Trophoblast cell (in vitro differentiated cells and primary cell): ENCODE results near the gene PIK3AP1.

Experiments used
- DNase-seq, 2 donors: peaks; one replicate each; pipeline ENCODE4 v3.0.0-alpha.2; 2016
- H2AFZ ChIP-seq: 2 replicates; pipeline ENCODE4 v1.6.1; 2013; ENCODE audit warnings: low read length, moderate library complexity, mild to moderate bottlenecking; ENCODE audit not compliant: insufficient read depth, poor library complexity
- H2AK5ac ChIP-seq: 2 replicates; pipeline ENCODE4 v1.6.1; 2013; ENCODE audit warnings: mild to moderate bottlenecking, low read length
- H2BK120ac ChIP-seq: 2 replicates; pipeline ENCODE4 v1.6.1; 2013; ENCODE audit warnings: low read length, mild to moderate bottlenecking, moderate library complexity; ENCODE audit not compliant: insufficient read depth, poor library complexity
- H2BK12ac ChIP-seq: 2 replicates; pipeline ENCODE4 v1.6.1; 2013; ENCODE audit warnings: mild to moderate bottlenecking, low read length, moderate library complexity
- H2BK5ac ChIP-seq: 2 replicates; pipeline ENCODE4 v1.6.1; 2013; ENCODE audit warnings: low read length, low read depth, moderate library complexity, mild to moderate bottlenecking; ENCODE audit not compliant: poor library complexity
- H3K14ac ChIP-seq: 2 replicates; pipeline ENCODE4 v1.6.1; 2013; ENCODE audit warnings: mild to moderate bottlenecking, low read length
- H3K18ac ChIP-seq: 2 replicates; pipeline ENCODE4 v1.6.1; 2013; ENCODE audit warnings: mild to moderate bottlenecking, low read length
- H3K23ac ChIP-seq: 2 replicates; pipeline ENCODE4 v1.6.1; 2013; ENCODE audit warnings: low read length
- H3K27ac ChIP-seq: 2 replicates; pipeline ENCODE4 v1.5.1; 2013; ENCODE audit warnings: low read depth, mild to moderate bottlenecking, inconsistent platforms, low read length, moderate library complexity
- H3K27me3 ChIP-seq: 2 replicates; pipeline ENCODE4 v1.6.1; 2013; ENCODE audit warnings: inconsistent platforms, mild to moderate bottlenecking, low read length, moderate library complexity; ENCODE audit not compliant: insufficient read depth
- H3K36me3 ChIP-seq, 2 experiments: 1 replicate in 1 of 2; 2 replicates in 1 of 2; pipeline ENCODE4 v1.6.1; 2013; ENCODE audit warnings: low read length in 2 of 2, mild to moderate bottlenecking in 2 of 2, moderate library complexity in 1 of 2; ENCODE audit not compliant: insufficient read depth in 2 of 2, control insufficient read depth in 1 of 2
- H3K4ac ChIP-seq: 2 replicates; pipeline ENCODE4 v1.6.1; 2013; ENCODE audit warnings: low read depth, mild to moderate bottlenecking, low read length, moderate library complexity
- H3K4me1 ChIP-seq, 2 experiments: 1 replicate in 1 of 2; 2 replicates in 1 of 2; pipeline ENCODE4 v1.6.1; 2013; ENCODE audit warnings: low read length in 2 of 2, mild to moderate bottlenecking in 2 of 2, moderate library complexity in 1 of 2; ENCODE audit not compliant: insufficient read depth in 2 of 2, control insufficient read depth in 1 of 2
- H3K4me2 ChIP-seq: 2 replicates; pipeline ENCODE4 v1.6.1; 2013; ENCODE audit warnings: inconsistent platforms, mild to moderate bottlenecking, low read length, moderate library complexity
- H3K4me3 ChIP-seq: 2 replicates; pipeline ENCODE4 v1.5.1; 2013; ENCODE audit warnings: mild to moderate bottlenecking, low read depth, low read length, inconsistent platforms
- H3K79me1 ChIP-seq: one replicate; pipeline ENCODE4 v1.6.1; 2013; ENCODE audit warnings: low read length
- H3K79me2 ChIP-seq: 2 replicates; pipeline ENCODE4 v1.6.1; 2013; ENCODE audit warnings: low read length, mild to moderate bottlenecking; ENCODE audit not compliant: control insufficient read depth, insufficient read depth, poor library complexity
- H3K9ac ChIP-seq: 2 replicates; pipeline ENCODE4 v1.6.1; 2013; ENCODE audit warnings: mild to moderate bottlenecking, low read length
- H3K9me3 ChIP-seq: 2 replicates; pipeline ENCODE4 v1.6.1; 2013; ENCODE audit warnings: low read depth, mild to moderate bottlenecking, control low read depth, inconsistent platforms, low read length; ENCODE audit not compliant: insufficient read depth
- H4K12ac ChIP-seq: 2 replicates; pipeline ENCODE4 v1.6.1; 2013; ENCODE audit warnings: low read depth, mild to moderate bottlenecking, low read length, moderate library complexity
- H4K8ac ChIP-seq: 2 replicates; pipeline ENCODE4 v1.6.1; 2013; ENCODE audit warnings: low read depth, mild to moderate bottlenecking, low read length, moderate library complexity
- H4K91ac ChIP-seq: one replicate; pipeline ENCODE4 v1.6.1; 2013; ENCODE audit warnings: low read depth, mild to moderate bottlenecking, low read length, moderate library complexity
- WGBS: extraction: QIAGEN DNeasy Blood & Tissue Kit; methylation state at CpG from one replicate; pipeline ENCODE4 v1.1.7; 2013; ENCODE audit warnings: missing lambda C conversion rate; ENCODE audit not compliant: insufficient read length, insufficient coverage; ENCODE audit errors: extremely low coverage; 5-methylcytosine and 5-hydroxymethylcytosine counted together

The PIK3AP1 gene

DNA sequence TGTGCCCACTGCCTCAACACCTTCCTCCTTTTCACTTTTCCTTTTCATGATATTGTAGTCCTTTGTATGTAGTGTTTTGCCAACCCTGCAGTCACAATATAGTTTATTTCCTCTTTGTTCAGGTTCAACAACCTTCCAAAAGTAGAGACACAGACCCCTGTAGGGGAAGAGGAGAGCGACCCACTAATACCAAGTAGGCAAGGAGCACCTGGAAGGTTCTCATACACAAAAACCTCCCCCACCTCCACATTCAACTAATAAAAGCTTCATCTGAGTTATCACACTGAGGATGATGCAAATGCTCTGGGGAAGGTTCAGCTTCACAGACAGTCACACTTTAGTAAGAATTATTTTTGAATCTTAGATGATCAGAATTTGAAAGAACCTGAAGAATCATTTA is 41.6 kb downstream of the PIK3AP1 start:
- H3K23ac ChIP-seq, result no peak overlapping the region
- no CpG with 5 or more reads among the region's 1 CpG for WGBS
- no peaks in the 10 kb centered on the region for H3K79me1 ChIP-seq
- no peaks in the 10 kb centered on the region for H3K27me3 ChIP-seq
- no peaks in the 10 kb centered on the region for H3K9me3 ChIP-seq
- H2BK12ac ChIP-seq, result no peak overlapping the region
- H3K9ac ChIP-seq, result no peak overlapping the region
- no peak overlapping the region for H3K4me3 ChIP-seq
- H3K18ac ChIP-seq, result no peak overlapping the region
- no peak overlapping the region for H3K4ac ChIP-seq
- H3K79me2 ChIP-seq, result no peaks in the 10 kb centered on the region
- H4K91ac ChIP-seq, result no peak overlapping the region
- no peaks in the 10 kb centered on the region for H3K36me3 ChIP-seq
- no peak overlapping the region for H4K12ac ChIP-seq
- H2BK120ac ChIP-seq, result no peak overlapping the region
- DNase-seq, result no peak
- H3K4me2 ChIP-seq, result no peak overlapping the region
- H2AK5ac ChIP-seq, result no peak overlapping the region
- H3K27ac ChIP-seq, result no peak overlapping the region
- H2AFZ ChIP-seq, result no peak overlapping the region
- H2BK5ac ChIP-seq, result no peak overlapping the region
- H3K4me1 ChIP-seq, result peaks cover 0 to 2% of the 10 kb centered on the region in 2 experiments
- no peak overlapping the region for H4K8ac ChIP-seq
- H3K14ac ChIP-seq, result no peak overlapping the region

DNA sequence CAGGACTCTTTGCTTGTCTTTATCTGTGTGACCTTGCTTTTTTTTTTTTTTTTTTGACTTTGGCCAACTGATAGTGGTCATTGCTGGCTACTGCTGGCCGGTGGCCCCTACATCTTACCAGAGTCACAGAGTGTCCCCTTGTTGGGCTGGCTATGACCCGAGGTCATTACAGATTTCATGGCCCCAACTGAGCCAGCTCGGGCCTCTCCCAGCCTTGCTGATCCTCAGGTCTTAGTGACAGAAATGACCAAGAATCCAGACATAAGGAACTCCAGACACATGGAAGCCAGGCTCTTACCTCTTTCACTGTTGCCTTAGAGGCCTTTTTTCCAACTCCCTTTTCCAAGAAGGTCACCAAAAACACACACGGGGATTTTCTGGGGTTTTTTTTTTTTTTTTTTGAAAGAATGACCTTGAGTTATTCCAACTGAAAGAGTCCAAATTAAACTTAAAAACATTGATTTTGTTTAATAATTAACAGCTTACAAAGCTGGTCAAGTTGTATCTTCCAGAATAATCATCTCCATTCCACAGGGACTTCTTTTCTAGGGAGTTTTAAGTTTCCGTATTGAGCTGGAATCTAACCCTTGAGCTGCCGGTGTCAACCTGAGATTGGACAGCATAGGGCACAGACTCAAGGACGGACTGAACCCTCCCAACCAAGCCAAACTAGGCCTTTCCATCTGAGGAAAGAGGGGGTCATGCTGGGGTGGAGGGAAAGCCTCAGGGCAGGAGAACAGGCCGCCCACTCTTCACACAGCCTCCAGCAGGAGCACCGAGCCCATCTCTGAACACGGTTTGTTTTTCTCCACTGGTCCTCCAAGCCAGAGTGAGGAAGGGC is 43.8 kb downstream of the PIK3AP1 start:
- no peak overlapping the region for H3K4ac ChIP-seq
- H3K27ac ChIP-seq, result no peak overlapping the region
- no peak for DNase-seq
- no peaks in the 10 kb centered on the region for H3K9me3 ChIP-seq
- H3K14ac ChIP-seq, result no peak overlapping the region
- H4K8ac ChIP-seq, result no peak overlapping the region
- H3K9ac ChIP-seq, result no peak overlapping the region
- no peaks in the 10 kb centered on the region for H3K27me3 ChIP-seq
- no peak overlapping the region for H2AK5ac ChIP-seq
- no peak overlapping the region for H4K91ac ChIP-seq
- H3K36me3 ChIP-seq, result no peaks in the 10 kb centered on the region
- no peak overlapping the region for H2BK12ac ChIP-seq
- H3K4me3 ChIP-seq, result no peak overlapping the region
- H2BK5ac ChIP-seq, result no peak overlapping the region
- H3K79me1 ChIP-seq, result peaks cover 2% of the 10 kb centered on the region
- no peaks in the 10 kb centered on the region for H3K79me2 ChIP-seq
- H3K23ac ChIP-seq, result no peak overlapping the region
- H4K12ac ChIP-seq, result no peak overlapping the region
- H2AFZ ChIP-seq, result no peak overlapping the region
- no CpG with 5 or more reads among the region's 10 CpGs for WGBS
- no peak overlapping the region for H3K4me2 ChIP-seq
- H3K4me1 ChIP-seq, result peaks cover 5 to 14% of the 10 kb centered on the region in 2 experiments
- no peak overlapping the region for H2BK120ac ChIP-seq
- H3K18ac ChIP-seq, result no peak overlapping the region

DNA sequence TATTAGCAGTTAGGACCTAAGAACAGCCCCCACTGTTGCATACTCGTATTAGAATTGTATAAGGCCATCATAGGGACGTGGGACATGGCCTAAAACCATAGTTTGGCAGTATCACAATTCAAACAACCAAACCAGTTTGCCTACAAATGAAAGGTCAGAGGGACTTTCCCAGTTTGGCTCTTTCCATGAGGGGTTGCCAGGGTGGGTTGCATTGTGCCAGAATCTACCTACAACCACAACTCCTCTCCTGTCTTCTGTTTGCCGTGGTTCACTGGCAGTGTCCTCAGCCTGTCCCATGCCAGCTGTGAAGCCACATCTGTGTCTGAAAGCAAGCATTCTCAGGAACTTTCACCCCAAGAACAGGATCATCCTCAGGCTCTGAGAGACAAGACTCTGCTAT is 44.5 kb downstream of the PIK3AP1 start:
- Histone ChIP-seq H4K12ac (no peak overlapping the region), H3K27ac (no peak overlapping the region), H4K8ac (no peak overlapping the region), H3K36me3 (no peaks in the 10 kb centered on the region), H2BK120ac (no peak overlapping the region), H4K91ac (no peak overlapping the region), H3K4me3 (no peak overlapping the region), H3K79me1 (peaks cover 2% of the 10 kb centered on the region), H3K4me2 (no peak overlapping the region), H3K9me3 (no peaks in the 10 kb centered on the region), H2BK5ac (no peak overlapping the region), H3K18ac (no peak overlapping the region), H2BK12ac (no peak overlapping the region), H3K27me3 (no peaks in the 10 kb centered on the region), H3K4me1 (peaks cover 5 to 14% of the 10 kb centered on the region in 2 experiments), H3K79me2 (no peaks in the 10 kb centered on the region), H3K4ac (no peak overlapping the region), H3K14ac (no peak overlapping the region), H3K23ac (no peak overlapping the region), H3K9ac (no peak overlapping the region), H2AFZ (no peak overlapping the region), H2AK5ac (no peak overlapping the region)
- DNase-seq, result no peak
- WGBS, result no CpG with 5 or more reads among the region's 3 CpGs

DNA sequence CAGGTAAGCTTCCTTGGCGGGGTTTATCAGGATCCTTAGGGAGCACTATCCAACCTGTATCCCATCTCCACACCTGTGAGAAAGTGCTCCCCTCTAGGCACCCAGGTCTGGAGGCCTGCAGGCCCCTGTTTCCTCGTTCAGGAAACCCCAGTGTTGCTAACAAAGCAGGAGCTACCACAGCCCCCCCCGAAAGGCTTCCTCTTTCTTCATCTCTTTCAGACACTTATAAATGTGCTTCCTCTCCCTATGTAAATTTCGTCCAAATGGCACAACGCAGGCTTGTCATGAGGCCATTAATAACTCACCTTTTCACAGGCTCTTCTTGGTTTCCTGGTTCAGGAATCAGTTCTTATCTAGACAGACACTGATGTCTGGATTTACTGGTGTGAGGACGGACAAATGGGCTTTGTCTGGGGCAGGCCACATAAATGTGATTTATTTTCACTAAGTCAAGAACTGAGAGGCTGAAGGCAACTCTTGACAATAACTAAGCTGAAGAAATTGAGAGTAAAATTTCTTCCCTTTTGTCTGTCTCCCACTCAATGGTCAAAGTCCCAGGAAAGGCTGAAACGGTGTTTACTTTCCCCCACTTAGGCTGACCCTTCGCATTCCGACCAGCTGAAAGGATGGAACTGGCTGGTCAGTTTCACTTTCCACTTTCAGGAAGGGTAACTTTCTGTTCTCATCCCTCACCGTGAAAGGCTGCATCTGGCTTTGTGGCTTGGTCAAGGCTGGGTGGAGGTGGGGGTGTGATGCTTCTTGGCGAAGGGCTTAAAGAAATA is 46.8 kb downstream of the PIK3AP1 start:
- Histone ChIP-seq H3K4me1 (peaks cover 5 to 14% of the 10 kb centered on the region in 2 experiments), H3K18ac (no peak overlapping the region), H4K91ac (no peak overlapping the region), H2BK5ac (no peak overlapping the region), H2AFZ (no peak overlapping the region), H3K4me2 (peak overlapping the region; percentile 8), H3K79me2 (no peaks in the 10 kb centered on the region), H3K79me1 (peaks cover 2% of the 10 kb centered on the region), H3K27ac (no peak overlapping the region), H2BK120ac (no peak overlapping the region), H2BK12ac (no peak overlapping the region), H3K23ac (no peak overlapping the region), H3K14ac (no peak overlapping the region), H4K8ac (no peak overlapping the region), H4K12ac (no peak overlapping the region), H2AK5ac (no peak overlapping the region), H3K9me3 (no peaks in the 10 kb centered on the region), H3K9ac (no peak overlapping the region), H3K4me3 (no peak overlapping the region), H3K36me3 (no peaks in the 10 kb centered on the region), H3K4ac (no peak overlapping the region), H3K27me3 (no peaks in the 10 kb centered on the region)
- peak in 1 of 2 donors; percentile 51 for DNase-seq
- WGBS, result no CpG with 5 or more reads among the region's 11 CpGs
